ENCODE results near the gene SCPEP1. TPM values are rescaled to one million over a fixed set of nuclear protein-coding genes. Genes with fewer than 3 reads are reported as not detected.

SCPEP1 gene
- total and polyA plus RNA-seq, 12 donors: 194 to 487 (median 251) TPM

DNA sequence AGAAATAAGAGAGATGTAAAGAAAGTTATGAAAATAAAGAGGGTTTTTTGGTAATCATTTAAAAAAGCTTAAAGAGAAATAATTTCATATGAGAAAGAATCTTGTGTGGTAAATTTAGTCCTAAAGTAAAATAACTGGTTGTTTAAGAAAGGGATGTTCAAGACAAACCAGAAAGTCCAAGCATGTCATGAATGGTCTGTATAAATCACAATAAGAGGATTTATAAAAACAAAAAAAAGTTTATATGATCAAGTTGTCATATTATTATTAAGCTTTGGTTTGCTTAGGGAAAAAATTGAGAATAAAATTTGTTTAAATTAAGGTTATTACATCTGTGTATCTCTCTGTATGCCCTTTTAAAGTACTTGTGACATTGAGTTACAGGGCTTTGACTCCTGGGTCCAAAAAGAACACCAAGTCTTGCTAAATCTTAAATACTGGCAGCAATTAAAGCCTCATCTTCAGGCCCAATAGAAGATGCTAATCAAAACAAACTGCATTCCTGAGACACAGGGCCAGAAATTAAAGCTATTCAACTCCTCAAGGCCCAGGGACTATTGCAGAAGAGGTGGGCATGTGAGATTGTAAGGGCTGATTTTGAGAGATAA, 48.5 kb upstream of the SCPEP1 start:
- no peak for TF ChIP-seq POLR2A (IDR thresholded peaks at IDR 0.05)
- TF ChIP-seq, protein P1, sequence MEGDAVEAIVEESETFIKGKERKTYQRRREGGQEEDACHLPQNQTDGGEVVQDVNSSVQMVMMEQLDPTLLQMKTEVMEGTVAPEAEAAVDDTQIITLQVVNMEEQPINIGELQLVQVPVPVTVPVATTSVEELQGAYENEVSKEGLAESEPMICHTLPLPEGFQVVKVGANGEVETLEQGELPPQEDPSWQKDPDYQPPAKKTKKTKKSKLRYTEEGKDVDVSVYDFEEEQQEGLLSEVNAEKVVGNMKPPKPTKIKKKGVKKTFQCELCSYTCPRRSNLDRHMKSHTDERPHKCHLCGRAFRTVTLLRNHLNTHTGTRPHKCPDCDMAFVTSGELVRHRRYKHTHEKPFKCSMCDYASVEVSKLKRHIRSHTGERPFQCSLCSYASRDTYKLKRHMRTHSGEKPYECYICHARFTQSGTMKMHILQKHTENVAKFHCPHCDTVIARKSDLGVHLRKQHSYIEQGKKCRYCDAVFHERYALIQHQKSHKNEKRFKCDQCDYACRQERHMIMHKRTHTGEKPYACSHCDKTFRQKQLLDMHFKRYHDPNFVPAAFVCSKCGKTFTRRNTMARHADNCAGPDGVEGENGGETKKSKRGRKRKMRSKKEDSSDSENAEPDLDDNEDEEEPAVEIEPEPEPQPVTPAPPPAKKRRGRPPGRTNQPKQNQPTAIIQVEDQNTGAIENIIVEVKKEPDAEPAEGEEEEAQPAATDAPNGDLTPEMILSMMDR (IDR thresholded peaks at IDR 0.05): no peak
- DNase-seq: no peak
- no peak overlapping the region for H3K27ac ChIP-seq
- no peaks in the 10 kb centered on the region for H3K27me3 ChIP-seq
- H3K36me3 ChIP-seq (replicated peaks in 1 of 2): peaks cover 0 to 7% of the 10 kb centered on the region in 2 donors
- intact Hi-C loops (cut with DNase I): no loop called here
- no peak overlapping the region for H3K4me3 ChIP-seq
- peaks cover 0 to 5% (median 0%) of the 10 kb centered on the region in 3 donors for H3K9me3 ChIP-seq (replicated peaks in 1 of 3)
- no peaks in the 10 kb centered on the region for H3K4me1 ChIP-seq (replicated peaks in 1 of 2)

DNA sequence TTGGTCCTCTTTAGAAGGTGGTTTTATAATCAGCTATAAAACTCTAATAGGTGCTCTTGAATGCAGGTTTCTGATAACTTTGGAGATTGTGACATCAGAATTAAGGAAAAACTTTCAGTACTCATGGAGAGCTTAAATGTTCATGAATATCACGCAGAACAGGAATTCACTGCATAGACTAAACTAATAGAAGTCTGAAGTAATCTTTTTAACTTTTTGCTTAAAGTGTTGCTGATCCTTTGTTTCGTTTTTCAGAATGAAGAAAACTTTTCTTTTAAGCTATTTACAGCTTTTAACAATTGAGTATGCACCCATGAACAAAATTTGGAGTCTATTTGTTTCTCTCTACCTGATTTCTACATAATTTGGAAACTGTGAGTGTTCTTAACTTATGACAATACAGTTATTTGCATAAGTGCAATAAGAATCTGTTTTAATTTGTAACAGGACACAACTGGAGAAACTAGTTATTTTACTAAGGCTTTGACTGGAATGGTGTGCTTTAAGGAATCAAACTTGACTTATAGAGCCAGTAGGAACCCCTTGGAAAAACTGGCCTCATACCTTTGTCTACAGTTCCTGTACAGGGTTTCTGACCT, 47.1 kb upstream of the SCPEP1 start:
- H3K36me3 ChIP-seq (replicated peaks in 1 of 2): peaks cover 0 to 9% of the 10 kb centered on the region in 2 donors
- no peak for TF ChIP-seq POLR2A (IDR thresholded peaks at IDR 0.05)
- TF ChIP-seq, protein P1 (IDR thresholded peaks at IDR 0.05): no peak
- H3K9me3 ChIP-seq (replicated peaks in 1 of 3): peaks cover 0 to 5% (median 0%) of the 10 kb centered on the region in 3 donors
- intact Hi-C loops (cut with DNase I): no loop called here
- no peak for DNase-seq
- 92 to 96% (median 94%) methylated on average over 2 of the region's 2 CpGs for WGBS, 4 donors
- H3K4me3 ChIP-seq: no peak overlapping the region
- no peak overlapping the region for H3K27ac ChIP-seq
- H3K27me3 ChIP-seq: no peaks in the 10 kb centered on the region
- no peaks in the 10 kb centered on the region for H3K4me1 ChIP-seq (replicated peaks in 1 of 2)

DNA sequence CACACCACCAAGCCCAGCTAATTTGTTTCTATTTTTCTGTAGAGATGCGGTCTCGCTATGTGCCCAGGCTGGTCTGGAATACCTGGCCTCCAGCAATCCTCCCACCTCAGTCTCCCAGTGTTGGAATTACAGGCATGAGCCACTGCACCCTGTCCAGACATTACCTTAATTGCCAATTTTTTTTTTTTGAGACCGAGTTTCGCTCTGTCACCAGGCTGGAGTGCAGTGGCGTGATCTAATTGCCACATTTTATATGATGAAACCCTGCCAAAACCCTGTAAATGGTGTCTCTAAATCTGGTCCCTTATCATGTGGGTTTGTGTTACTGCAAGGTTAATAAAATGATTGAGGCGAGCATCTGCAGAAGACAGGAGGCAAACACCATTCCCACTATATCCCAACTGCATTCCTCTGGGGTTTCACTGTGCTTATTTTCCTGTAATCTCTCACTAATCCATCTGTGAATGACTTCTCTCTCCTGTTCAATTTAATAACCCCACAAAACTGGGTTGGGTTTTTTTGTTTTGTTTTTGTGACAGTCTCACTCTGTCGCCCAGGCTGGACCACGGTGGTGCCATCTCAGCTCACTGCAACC, 44.7 kb upstream of the SCPEP1 start:
- H3K36me3 ChIP-seq (replicated peaks in 1 of 2): peaks cover 0 to 11% of the 10 kb centered on the region in 2 donors

DNA sequence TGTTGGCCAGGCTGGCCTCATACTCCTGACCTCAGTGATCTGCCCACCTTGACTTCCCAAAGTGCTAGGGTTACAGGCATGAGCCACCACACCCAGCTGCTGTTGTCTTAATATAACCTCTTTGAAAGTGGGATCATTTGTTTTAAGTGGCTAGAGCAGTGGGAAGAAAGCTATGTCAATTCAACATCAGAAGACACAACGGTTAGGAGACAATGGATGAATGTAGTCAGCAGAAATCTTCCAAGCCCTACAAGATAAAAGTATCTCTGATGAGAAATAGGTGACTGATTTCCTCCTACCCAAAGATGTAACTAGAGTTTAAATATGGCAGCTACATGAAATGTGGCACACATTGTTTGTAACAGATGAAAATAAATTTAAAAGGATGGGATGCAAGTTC, 44.1 kb upstream of the SCPEP1 start:
- peaks cover 0 to 5% (median 0%) of the 10 kb centered on the region in 3 donors for H3K9me3 ChIP-seq (replicated peaks in 1 of 3)
- WGBS, 4 donors: 81 to 100% (median 96%) methylated on average over 1 of the region's 1 CpG
- DNase-seq: no peak
- no peak overlapping the region for H3K27ac ChIP-seq
- H3K27me3 ChIP-seq: no peaks in the 10 kb centered on the region
- peaks cover 0 to 8% of the 10 kb centered on the region in 2 donors for H3K4me1 ChIP-seq (replicated peaks in 1 of 2)
- H3K36me3 ChIP-seq (replicated peaks in 1 of 2): peaks cover 0 to 17% of the 10 kb centered on the region in 2 donors
- no peak overlapping the region for H3K4me3 ChIP-seq
- intact Hi-C loops (cut with DNase I): no loop called here
- no peak for TF ChIP-seq POLR2A (IDR thresholded peaks at IDR 0.05)
- TF ChIP-seq, protein P1 (IDR thresholded peaks at IDR 0.05): no peak

More for the DNA sequence above, 44.7 kb upstream of the SCPEP1 start:
- Histone ChIP-seq H3K27ac (no peak overlapping the region), H3K27me3 (no peaks in the 10 kb centered on the region), H3K4me3 (no peak overlapping the region), H3K9me3 (replicated peaks in 1 of 3) (peaks cover 0 to 5% (median 0%) of the 10 kb centered on the region in 3 donors), H3K4me1 (replicated peaks in 1 of 2) (peaks cover 0 to 8% of the 10 kb centered on the region in 2 donors)
- no peak for TF ChIP-seq POLR2A (IDR thresholded peaks at IDR 0.05)
- TF ChIP-seq, protein P1 (IDR thresholded peaks at IDR 0.05): no peak
- WGBS, 4 donors: 90 to 97% (median 96%) methylated on average over 8 of the region's 8 CpGs
- DNase-seq: no peak
- intact Hi-C loops (cut with DNase I): no loop called here
